GM23248 (cell line): ENCODE results near the gene GPR176.

ENCODE experiments used
- EZH2 ChIP-seq: fragments of 200-600 bp; sonication (generic); IDR thresholded peaks from 2 replicates; pipeline ENCODE4 v1.6.1; 2018; ENCODE audit warnings: antibody characterized with exemption, mild to moderate bottlenecking; ENCODE audit not compliant: insufficient read depth, poor library complexity, severe bottlenecking
- EZH2phosphoT487 ChIP-seq: fragments of 200-600 bp; sonication (generic); IDR thresholded peaks from 2 replicates; pipeline ENCODE4 v1.6.1; 2018; ENCODE audit warnings: antibody characterized with exemption, moderate library complexity, mild to moderate bottlenecking, low read depth; ENCODE audit not compliant: insufficient read depth

DNA sequence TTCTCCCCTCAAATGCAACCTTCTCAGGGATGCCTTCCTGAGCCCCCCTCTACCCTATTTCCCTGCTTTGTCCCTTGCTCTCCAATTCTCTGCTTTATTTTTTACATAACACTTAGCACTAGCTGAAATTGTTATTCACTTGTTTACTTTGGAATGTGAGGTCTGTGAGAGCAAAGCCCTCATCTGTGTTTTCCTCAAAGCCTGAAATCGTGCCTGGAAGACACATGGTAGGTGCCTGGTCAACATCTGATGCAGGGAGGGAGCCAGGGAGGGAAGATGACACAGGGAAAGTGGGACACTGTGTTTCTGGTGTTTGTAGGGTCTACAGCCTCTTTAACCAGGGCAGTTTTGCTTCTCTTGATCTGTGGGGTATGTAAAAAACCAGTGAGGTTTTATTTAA, 37.4 kb upstream of the GPR176 start:
- TF ChIP-seq EZH2 (no peak), EZH2phosphoT487 (no peak)
